Kidney glomerular epithelial cell (primary cell): ENCODE data around the gene IFRD1.
"Not testable (repeated sequence)": the region's sequence is repeated elsewhere in the genome, so short reads cannot be mapped to it uniquely, and the experiment has no call there.

Source experiments
- DNase-seq: peaks from one replicate; lab custom pipeline; 2025; lab: John Stamatoyannopoulos, UW

The IFRD1 gene

GRCh38 chr7:112488264-112488552 lies 37.9 kb downstream of the IFRD1 start:
- DNase-seq = no peak

GRCh38 chr7:112492186-112492585 lies 41.9 kb downstream of the IFRD1 start:
- no peak for DNase-seq

- no peak for DNase-seq
Measured at GRCh38 chr7:112494656-112495055, 44.4 kb downstream of the IFRD1 start.

- DNase-seq = peak; percentile 21
Measured at GRCh38 chr7:112495156-112495788, 45.0 kb downstream of the IFRD1 start.

- DNase-seq = peak; percentile 34
Measured at GRCh38 chr7:112495810-112496462, 45.7 kb downstream of the IFRD1 start.

GRCh38 chr7:112497481-112497880 lies 47.2 kb downstream of the IFRD1 start:
- no peak for DNase-seq

GRCh38 chr7:112500619-112501018 lies 50.4 kb downstream of the IFRD1 start:
- no peak for DNase-seq

- DNase-seq = no peak
Measured at GRCh38 chr7:112501801-112502503, 51.7 kb downstream of the IFRD1 start.

- DNase-seq = no peak
Measured at GRCh38 chr7:112502700-112503099, 52.4 kb downstream of the IFRD1 start.

- DNase-seq = no peak
Measured at GRCh38 chr7:112503361-112503972, 53.2 kb downstream of the IFRD1 start.

- no peak for DNase-seq
Measured at GRCh38 chr7:112504093-112504695, 53.9 kb downstream of the IFRD1 start.

GRCh38 chr7:112505495-112505894 lies 55.2 kb downstream of the IFRD1 start:
- no peak for DNase-seq

GRCh38 chr7:112508404-112508803 lies 58.1 kb downstream of the IFRD1 start:
- no peak for DNase-seq

- no peak for DNase-seq
Measured at GRCh38 chr7:112509402-112509801, 59.1 kb downstream of the IFRD1 start.

- peak; percentile 65 for DNase-seq
Measured at GRCh38 chr7:112510001-112510742, 59.9 kb downstream of the IFRD1 start.

- no peak for DNase-seq
Measured at GRCh38 chr7:112510743-112511110, 60.5 kb downstream of the IFRD1 start.

GRCh38 chr7:112511451-112512202 lies 61.4 kb downstream of the IFRD1 start:
- no peak for DNase-seq

GRCh38 chr7:112512451-112513210 lies 62.4 kb downstream of the IFRD1 start:
- DNase-seq = no peak

GRCh38 chr7:112515989-112516388 lies 65.7 kb downstream of the IFRD1 start:
- no peak for DNase-seq

GRCh38 chr7:112516418-112516817 lies 66.2 kb downstream of the IFRD1 start:
- not testable (repeated sequence) for DNase-seq
